ENCODE data around the gene GRHL3. TPM values are rescaled to one million over a fixed set of nuclear protein-coding genes. Genes with fewer than 3 reads are reported as not detected.

GRHL3 gene
- total and polyA plus RNA-seq, 8 donors = 0.11 to 0.86 (median 0.35) TPM

DNA sequence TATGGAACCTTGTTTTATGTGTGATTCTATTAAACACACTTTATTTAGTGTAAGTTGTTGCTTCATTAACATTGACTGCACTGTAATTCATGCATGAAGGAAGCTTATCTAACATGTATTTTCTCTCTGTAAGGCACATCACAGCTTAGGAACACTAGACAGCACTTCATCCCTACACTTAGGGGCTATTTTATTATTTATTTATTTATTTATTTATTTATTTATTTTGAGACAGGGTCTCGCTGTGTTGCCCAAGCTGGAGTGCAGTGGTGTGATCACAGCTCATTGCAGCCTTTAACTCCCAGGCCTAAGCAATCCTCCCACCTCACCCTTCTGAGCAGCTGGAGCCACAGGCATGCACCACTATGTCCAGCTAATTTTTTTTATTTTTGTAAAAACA lies 30.7 kb upstream of the GRHL3 start:
- WGBS, 2 donors = 96 to 100% methylated on average over 1 of the region's 1 CpG
- TF ChIP-seq, protein P1, sequence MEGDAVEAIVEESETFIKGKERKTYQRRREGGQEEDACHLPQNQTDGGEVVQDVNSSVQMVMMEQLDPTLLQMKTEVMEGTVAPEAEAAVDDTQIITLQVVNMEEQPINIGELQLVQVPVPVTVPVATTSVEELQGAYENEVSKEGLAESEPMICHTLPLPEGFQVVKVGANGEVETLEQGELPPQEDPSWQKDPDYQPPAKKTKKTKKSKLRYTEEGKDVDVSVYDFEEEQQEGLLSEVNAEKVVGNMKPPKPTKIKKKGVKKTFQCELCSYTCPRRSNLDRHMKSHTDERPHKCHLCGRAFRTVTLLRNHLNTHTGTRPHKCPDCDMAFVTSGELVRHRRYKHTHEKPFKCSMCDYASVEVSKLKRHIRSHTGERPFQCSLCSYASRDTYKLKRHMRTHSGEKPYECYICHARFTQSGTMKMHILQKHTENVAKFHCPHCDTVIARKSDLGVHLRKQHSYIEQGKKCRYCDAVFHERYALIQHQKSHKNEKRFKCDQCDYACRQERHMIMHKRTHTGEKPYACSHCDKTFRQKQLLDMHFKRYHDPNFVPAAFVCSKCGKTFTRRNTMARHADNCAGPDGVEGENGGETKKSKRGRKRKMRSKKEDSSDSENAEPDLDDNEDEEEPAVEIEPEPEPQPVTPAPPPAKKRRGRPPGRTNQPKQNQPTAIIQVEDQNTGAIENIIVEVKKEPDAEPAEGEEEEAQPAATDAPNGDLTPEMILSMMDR (IDR thresholded peaks at IDR 0.05) = no peak
- DNase-seq = no peak
- Histone ChIP-seq H3K36me3 (no peaks in the 10 kb centered on the region), H3K4me1 (no peaks in the 10 kb centered on the region), H3K9me3 (no peaks in the 10 kb centered on the region), H3K27ac (no peak overlapping the region), H3K4me3 (no peak overlapping the region), H3K27me3 (no peaks in the 10 kb centered on the region)
- intact Hi-C loops (cut with DNase I) = no loop called here
- FAIRE-seq = no peak
- ATAC-seq = no peak

DNA sequence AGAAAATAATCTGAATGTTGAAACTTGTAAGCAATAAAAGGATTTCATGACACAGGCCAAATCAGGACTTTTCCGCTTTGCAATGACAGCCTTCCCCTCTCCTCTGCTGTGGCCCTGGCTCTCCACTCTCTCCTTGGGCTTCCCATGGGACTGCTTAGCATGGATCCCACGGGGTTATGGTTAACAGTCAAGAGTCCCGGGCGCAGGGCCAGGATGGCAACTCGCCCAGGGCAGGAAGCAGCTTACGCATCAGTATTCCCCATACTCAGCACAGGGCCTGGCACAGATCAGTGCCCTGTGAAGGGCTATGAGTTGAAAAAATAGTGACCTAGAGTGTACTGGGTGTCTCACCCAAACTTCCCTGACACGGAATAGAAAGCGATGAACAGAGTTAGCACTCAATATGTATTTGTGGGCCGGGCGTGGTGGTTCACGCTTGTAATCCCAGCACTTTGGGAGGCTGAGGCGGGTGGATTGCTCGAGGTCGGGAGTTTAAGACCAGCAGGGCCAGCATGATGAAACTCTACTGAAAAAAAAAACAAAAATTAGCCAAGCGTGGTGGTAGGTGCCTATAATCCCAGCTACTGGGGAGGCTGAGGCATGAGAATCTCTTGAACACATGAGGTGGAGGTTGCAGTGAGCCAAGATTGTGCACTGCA lies 29.1 kb upstream of the GRHL3 start:
- H3K27ac ChIP-seq = peak overlapping the region in 1 of 4 donors; percentile 50
- H3K4me1 ChIP-seq = no peaks in the 10 kb centered on the region
- no peaks in the 10 kb centered on the region for H3K27me3 ChIP-seq
- H3K36me3 ChIP-seq = no peaks in the 10 kb centered on the region
- TF ChIP-seq, protein P1 (IDR thresholded peaks at IDR 0.05) = no peak
- H3K4me3 ChIP-seq = no peak overlapping the region
- peak; percentile 70 to 93 (median 86) for ATAC-seq
- no peaks in the 10 kb centered on the region for H3K9me3 ChIP-seq
- DNase-seq = peak; percentile 35 to 87 (median 72)
- FAIRE-seq = no peak
- intact Hi-C loops (cut with DNase I) = no loop called here
- 59 to 61% methylated on average over 15 of the region's 15 CpGs for WGBS, 2 donors

DNA sequence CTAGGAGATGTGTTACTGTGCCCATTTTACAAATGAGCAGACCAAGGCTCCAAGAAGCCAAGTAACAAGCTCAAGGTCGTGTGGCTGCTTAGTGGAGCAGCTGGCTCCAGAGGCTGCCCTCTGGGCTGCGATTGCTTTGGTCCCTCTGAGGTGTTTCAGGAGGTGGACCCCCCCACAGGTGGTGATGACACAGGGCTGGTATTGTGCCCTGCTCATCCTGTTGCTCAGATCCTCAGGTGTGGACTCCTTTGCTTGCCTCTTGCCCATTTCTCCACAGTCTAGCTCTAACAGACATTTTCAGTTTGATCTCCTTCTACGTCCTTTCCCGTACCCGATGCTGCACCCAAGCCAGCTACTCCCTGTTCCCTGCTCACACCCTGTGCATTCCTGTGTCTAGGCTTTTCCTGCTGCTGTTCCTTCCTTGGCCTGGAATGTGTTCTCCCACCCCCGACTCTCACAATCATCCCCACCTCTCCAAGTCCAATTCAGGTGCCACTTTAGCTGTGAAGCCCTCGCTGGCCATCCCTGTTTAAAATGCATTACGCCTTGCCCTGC lies 28.1 kb upstream of the GRHL3 start:
- no peak for FAIRE-seq

DNA sequence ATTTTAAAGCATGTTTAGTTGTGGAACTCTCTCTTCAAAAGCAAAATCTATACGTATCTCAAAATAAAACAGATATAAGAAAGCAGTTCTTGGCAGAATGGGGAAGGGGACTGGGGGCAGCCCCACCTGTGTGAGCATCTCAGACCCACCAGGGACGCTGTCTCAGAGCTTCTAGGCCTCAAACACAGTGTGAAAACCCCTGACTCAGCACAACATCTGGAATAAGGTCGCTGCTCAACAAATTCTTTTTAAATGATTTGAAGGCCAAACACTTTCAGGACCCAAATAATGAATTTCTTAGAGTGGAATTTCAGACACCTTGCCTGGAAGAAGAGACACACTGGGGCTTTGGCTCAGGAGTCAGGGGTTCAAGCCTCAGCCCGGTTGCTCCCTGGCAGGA lies 27.1 kb upstream of the GRHL3 start:
- H3K27ac ChIP-seq = no peak overlapping the region
- intact Hi-C loops (cut with DNase I) = no loop called here

More for the DNA sequence above, 28.1 kb upstream of the GRHL3 start:
- TF ChIP-seq, protein P1 (IDR thresholded peaks at IDR 0.05) = no peak
- Histone ChIP-seq H3K27me3 (no peaks in the 10 kb centered on the region), H3K36me3 (no peaks in the 10 kb centered on the region), H3K4me1 (no peaks in the 10 kb centered on the region), H3K4me3 (no peak overlapping the region), H3K9me3 (no peaks in the 10 kb centered on the region), H3K27ac (no peak overlapping the region)
- no peak for DNase-seq
- intact Hi-C loops (cut with DNase I) = no loop called here
- WGBS, 2 donors = 76 to 80% methylated on average over 8 of the region's 8 CpGs
- ATAC-seq = no peak

More for the DNA sequence above, 27.1 kb upstream of the GRHL3 start:
- no peak for ATAC-seq
- Histone ChIP-seq H3K9me3 (no peaks in the 10 kb centered on the region), H3K4me3 (no peak overlapping the region), H3K4me1 (no peaks in the 10 kb centered on the region), H3K36me3 (no peaks in the 10 kb centered on the region), H3K27me3 (no peaks in the 10 kb centered on the region)
- FAIRE-seq = no peak
- 84 to 87% methylated on average over 4 of the region's 4 CpGs for WGBS, 2 donors
- TF ChIP-seq, protein P1 (IDR thresholded peaks at IDR 0.05) = no peak
- DNase-seq = no peak
